Stimulated activated CD8-positive, alpha-beta memory T cell treated with anti-CD3 and anti-CD28 coated beads, Interleukin-15, amount 100 ng/mL, for 1 hour (primary cell): Measurements from ENCODE around the gene CRTAP.
"Not testable (repeated sequence)": the region's sequence is repeated elsewhere in the genome, so short reads cannot be mapped to it uniquely, and the experiment has no call there.

Source experiments
- DNase-seq: peaks from one replicate; pipeline ENCODE4 v3.0.0-alpha.2; 2020; ENCODE audit warnings: low read depth

The CRTAP gene

GRCh38 chr3:33099701-33100100, 14.1 kb upstream of the CRTAP start:
- no peak for DNase-seq

- DNase-seq, result no peak
Observed at GRCh38 chr3:33100229-33100628, 13.6 kb upstream of the CRTAP start.

GRCh38 chr3:33103034-33103433, 10.8 kb upstream of the CRTAP start:
- DNase-seq, result no peak

GRCh38 chr3:33103480-33103879, 10.3 kb upstream of the CRTAP start:
- no peak for DNase-seq

GRCh38 chr3:33104803-33105202, 9.0 kb upstream of the CRTAP start:
- no peak for DNase-seq

GRCh38 chr3:33105341-33105948, 8.4 kb upstream of the CRTAP start:
- DNase-seq, result no peak

GRCh38 chr3:33106854-33107253, 7.0 kb upstream of the CRTAP start:
- not testable (repeated sequence) for DNase-seq

GRCh38 chr3:33111581-33111980, 2.2 kb upstream of the CRTAP start:
- DNase-seq, result no peak

GRCh38 chr3:33114622-33115023, 809 bp downstream of the CRTAP start:
- DNase-seq, result no peak

- no peak for DNase-seq
Observed at GRCh38 chr3:33115024-33115768, 1.4 kb downstream of the CRTAP start.

- DNase-seq, result no peak
Observed at GRCh38 chr3:33117461-33117860, 3.6 kb downstream of the CRTAP start.

GRCh38 chr3:33119891-33120290, 6.1 kb downstream of the CRTAP start:
- DNase-seq, result no peak

- DNase-seq, result no peak
Observed at GRCh38 chr3:33122991-33123390, 9.2 kb downstream of the CRTAP start.

- no peak for DNase-seq
Observed at GRCh38 chr3:33124638-33125037, 10.8 kb downstream of the CRTAP start.

- no peak for DNase-seq
Observed at GRCh38 chr3:33125840-33126239, 12.0 kb downstream of the CRTAP start.

- DNase-seq, result no peak
Observed at GRCh38 chr3:33128706-33129105, 14.9 kb downstream of the CRTAP start.

GRCh38 chr3:33130144-33130543, 16.3 kb downstream of the CRTAP start:
- no peak for DNase-seq

- DNase-seq, result no peak
Observed at GRCh38 chr3:33131331-33132018, 17.7 kb downstream of the CRTAP start.

- no peak for DNase-seq
Observed at GRCh38 chr3:33132019-33132360, 18.2 kb downstream of the CRTAP start.

- no peak for DNase-seq
Observed at GRCh38 chr3:33134026-33134625, 20.3 kb downstream of the CRTAP start.

GRCh38 chr3:33137691-33138090, 23.9 kb downstream of the CRTAP start:
- no peak for DNase-seq

- DNase-seq, result not testable (repeated sequence)
Observed at GRCh38 chr3:33139006-33139623, 25.3 kb downstream of the CRTAP start.

- no peak for DNase-seq
Observed at GRCh38 chr3:33139996-33140395, 26.2 kb downstream of the CRTAP start.
